DOHH2 (cell line): ENCODE data around the gene AMACR.

Source experiments
- CTCF ChIP-seq: fragments of 200-600 bp; sonication (generic); IDR thresholded peaks from one replicate; pipeline ENCODE4 v1.5.1; 2014; ENCODE audit warnings: antibody characterized with exemption, mild to moderate bottlenecking, low read depth, low read length; ENCODE audit not compliant: poor library complexity, severe bottlenecking
- EZH2phosphoT487 ChIP-seq: fragments of 200-600 bp; sonication (generic); IDR thresholded peaks from 2 replicates; pipeline ENCODE4 v1.6.1; 2017; ENCODE audit warnings: borderline replicate concordance, mild to moderate bottlenecking, antibody characterized with exemption, low read length, moderate library complexity, mixed read lengths

- no peak for TF ChIP-seq CTCF
- no peak for TF ChIP-seq EZH2phosphoT487
These were observed 8.9 kb upstream of the AMACR start for GRCh38 chr5:34016750-34017149.
